CD4-positive, alpha-beta T cell treated with Interleukin-15 for 1 hour (primary cell): ENCODE measurements around the gene PALD1.
"Not testable (repeated sequence)": the region's sequence is repeated elsewhere in the genome, so short reads cannot be mapped to it uniquely, and the experiment has no call there.

Source experiments
- DNase-seq: peaks from one replicate; pipeline ENCODE4 v3.0.0-alpha.2; 2020

PALD1 gene

DNA sequence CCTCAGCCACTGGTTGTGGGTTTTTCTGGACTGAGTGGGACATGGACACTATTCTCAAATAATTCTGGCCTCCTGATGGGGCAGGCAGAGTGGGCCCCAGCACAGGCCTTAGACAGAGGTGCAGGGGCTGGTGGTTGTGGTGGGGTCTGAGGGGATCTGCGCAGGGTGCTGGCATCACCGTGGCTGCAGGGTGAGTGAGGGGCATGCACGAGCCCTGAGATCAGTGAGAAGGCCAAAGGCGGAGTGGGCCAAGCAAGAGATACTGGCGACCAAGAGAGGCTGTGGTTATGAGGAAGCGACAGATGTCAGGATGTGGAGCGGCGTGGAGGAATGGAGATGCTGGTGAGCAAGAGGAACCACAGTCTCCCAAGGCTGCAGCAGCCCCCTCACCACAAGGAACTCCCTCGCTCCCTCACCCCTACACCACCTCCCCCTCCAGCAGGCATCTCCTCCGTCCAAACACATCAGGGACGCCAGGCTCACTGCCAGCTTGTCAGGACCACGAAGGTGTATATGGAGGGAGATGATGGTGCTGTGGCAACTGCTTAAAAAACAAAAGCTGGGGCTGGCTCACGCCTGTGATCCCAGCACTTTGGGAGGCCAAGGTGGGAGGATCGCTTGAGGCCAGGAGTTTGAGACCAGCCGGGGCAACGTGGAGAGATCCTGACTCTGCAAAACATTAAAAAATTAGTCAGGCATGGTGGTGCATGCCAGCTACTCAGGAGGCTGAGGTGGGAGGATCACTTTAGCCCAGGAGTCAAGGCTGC is 114.4 kb downstream of the PALD1 start:
- no peak for DNase-seq

DNA sequence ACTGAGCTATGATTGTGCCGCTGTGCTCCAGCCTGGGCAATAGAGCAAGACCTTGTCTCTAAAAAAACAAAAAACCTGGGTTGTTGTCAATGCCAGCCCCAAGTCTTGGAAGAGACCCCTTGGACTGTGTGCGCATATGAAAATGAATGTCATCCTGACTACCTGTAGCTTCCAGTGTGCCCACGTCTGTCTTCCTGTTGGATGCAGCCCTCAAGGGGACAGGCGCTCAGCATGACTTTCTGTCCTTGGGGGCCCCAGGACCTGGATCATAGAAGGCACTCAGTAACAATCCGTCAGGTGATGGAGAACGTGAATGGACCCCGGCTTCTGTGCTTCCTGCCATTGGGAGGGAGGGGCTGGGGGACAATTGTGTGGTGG is 114.9 kb downstream of the PALD1 start:
- DNase-seq, result no peak

DNA sequence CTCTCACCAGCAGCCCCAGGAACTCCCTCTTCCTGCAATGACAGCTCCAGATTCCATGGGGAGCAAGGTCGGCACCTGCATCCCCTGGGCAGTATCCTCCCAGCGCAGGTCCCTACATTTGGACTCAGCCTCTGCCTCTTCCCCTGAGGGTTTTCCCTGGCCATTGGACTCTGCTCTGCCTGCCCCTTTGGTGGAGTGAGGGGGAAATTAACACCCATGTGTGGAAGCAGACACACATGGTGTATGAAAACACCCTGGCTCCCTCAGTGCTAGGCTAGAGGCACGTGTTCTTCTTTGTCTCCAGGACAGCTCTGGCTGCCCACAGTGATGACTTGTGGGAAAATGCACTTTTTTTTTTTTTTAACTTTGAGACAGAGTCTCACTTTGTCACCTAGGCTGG is 115.6 kb downstream of the PALD1 start:
- no peak for DNase-seq

DNA sequence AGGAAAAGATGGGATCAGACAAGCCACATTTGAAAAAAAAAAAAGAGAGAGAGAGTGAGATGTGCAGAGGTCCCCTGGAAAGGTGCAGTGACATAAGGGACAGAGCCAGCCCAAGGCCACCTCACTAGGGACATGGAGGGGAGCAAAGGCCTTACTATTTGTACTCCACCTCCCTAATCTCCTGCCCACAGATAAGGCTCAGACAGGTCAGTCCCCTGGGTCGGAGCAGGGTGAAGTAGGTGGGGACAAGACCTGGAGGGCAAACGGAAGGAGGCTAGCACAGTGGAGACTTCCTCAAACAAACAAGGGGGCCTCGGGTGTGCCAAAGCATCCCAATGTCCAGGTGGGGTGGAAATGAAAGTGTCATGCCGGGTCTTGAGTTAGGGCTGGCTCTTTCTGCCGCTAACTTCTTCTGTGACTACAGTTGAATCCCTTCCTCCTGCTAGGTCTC is 117.0 kb downstream of the PALD1 start:
- no peak for DNase-seq

DNA sequence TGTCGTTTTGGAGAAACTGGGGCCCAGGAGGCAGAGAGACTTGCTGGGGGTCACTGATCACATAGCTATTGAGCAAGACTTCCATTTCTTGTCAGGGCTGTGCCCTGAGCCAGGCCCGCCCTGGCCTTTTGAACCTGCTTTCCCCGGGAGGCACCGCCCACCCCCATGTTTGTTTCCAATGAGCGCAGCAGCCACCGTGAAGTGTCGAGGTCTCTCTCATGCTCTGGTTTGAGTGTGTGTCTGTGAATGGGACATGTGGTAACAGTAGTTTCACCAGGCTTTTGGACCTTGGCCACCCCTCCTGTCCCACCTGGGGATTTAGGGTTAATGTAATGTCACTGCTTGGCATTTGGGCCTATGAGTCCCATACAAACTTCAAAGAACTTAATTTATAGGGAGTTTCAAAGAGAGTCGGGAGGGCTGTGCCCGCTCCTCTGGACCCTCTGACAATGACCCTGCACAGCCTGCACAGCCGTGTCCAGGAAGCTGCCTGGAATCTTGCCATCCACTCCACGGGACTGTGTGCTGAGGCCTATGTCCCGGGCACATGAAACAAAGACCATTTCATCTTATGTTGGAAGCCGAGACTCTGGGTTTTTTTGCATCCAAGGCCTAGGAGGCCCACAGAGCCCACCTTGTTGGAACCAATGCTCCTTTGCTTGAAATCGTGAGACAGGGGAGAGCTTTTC is 117.7 kb downstream of the PALD1 start:
- DNase-seq, result no peak

DNA sequence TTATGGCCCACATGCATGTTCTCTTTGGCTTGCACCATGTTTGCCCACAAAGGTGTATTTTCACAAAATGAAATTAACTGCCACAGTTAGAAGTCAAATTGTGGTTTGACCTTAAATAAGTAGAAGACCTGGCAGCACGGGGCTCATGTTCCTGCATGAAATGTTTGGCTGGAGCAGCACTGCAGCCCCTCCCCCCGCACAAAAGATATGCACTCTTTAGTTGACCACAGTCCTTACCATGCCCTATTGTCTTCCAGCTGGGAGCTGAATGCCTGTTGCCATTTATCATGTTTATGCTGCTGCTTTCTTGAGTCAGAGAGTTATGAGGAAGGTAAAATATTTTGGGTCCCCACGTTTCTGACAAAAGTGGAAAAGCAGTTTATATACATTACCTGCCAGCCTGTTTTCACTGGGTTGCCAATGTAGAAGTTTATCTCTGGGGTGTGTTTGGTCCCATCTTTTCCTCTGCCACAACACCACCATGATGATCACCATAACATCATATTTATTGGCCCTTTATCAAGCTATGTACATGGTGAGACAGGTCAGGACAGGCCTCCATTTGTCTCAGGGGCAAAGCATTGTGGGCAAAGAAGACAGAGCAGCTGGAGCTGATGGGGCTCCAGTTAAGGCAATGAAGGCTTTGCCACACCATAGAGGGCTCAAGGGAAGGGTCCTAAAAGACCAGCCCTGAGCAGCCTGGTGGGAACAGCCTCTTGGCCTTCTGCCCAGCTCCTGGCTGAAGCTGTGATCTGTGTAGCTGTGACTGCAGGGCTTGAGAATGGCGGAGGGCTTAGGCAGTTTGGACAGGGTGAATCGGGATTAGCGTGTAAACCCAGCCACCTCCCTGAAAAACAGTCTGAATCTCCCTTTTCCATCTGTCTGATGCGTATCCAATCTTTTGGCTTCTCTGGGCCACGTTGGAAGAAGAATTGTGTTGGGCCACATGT is 118.6 kb downstream of the PALD1 start:
- no peak for DNase-seq

DNA sequence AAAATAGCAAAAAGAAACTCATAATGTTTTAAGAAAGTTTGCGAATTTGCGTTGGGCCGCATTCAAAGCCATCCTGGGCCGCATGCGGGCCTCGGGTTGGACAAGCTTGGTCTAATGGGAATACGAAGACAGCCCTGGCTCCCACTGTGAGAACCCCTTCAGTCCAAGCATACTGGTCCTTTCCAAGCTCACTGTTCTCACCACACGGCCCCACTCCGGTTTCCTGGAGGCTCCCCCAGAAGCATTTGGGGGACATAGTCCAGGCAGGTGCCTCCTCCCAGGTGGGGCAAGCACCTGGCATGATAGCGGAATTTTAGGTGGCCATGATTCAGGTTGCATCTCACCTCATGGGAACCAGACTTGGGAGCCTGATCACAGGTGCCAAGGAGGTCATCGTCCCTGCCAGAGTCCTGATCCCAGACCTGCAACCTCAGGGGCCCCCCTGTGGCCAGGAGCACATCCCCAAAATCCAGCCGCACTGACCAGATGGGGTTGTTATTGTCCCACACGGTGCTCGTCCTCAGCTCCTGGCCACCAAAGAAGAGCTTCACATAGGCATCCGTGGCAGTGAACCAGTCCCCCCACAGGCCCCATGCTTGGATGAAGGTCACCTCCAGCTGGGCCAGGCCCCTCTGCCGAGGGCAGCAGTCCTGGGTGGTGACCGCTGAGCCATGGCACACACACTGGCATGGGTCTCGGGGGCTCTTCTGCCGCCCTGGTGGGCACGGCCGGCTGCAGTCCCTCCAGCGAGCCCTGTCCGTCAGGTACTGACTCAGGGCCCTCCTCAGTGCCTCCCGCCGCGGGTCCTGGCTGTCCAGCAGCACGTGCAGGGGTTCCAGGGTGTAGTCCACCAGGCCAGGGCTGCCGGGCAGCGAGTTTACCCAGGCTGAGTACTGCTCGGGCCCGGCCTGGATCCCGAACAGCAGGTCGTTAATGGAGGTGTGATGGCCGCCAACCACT is 119.6 kb downstream of the PALD1 start:
- no peak for DNase-seq

DNA sequence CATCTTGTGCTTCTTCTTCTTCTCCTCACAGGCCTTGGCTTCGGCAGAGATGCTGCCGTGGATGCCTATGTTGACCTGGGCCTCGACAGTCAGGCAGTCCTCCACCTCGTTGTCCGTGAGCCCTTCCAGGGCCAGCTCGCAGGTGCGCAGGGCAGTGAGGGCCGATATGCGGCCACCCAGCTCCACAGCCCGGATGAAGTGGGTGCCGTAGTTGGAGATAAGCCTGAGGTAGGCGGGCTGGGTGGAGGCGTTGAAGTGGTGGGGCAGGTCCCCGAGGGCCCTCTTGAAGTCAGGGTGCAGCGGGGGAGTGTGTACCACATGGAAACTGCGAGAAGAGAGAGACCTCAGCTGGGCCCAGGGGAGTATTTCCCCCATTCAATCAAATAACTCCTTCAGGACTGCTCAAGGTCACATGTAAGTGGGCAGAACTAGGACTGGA is 120.3 kb downstream of the PALD1 start:
- DNase-seq, result no peak

DNA sequence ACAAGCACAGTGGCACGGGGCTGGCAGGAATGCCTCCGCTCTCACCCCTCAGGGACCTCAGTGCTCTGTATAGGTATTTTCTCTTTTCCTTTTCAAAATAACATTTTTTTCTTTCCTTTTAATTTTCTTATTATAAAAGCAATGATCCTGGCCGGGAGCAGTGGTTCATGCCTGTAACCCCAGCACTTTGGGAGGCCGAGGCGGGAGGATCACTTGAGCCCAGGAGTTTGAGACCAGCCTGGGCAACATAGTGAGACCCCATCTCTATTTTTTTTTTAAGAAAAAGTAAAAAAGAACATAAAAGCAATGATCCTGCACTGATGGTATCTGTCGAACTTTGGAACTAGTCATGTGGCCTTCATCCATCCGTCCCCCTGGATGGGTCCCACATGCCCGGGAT is 120.8 kb downstream of the PALD1 start:
- DNase-seq, result no peak

DNA sequence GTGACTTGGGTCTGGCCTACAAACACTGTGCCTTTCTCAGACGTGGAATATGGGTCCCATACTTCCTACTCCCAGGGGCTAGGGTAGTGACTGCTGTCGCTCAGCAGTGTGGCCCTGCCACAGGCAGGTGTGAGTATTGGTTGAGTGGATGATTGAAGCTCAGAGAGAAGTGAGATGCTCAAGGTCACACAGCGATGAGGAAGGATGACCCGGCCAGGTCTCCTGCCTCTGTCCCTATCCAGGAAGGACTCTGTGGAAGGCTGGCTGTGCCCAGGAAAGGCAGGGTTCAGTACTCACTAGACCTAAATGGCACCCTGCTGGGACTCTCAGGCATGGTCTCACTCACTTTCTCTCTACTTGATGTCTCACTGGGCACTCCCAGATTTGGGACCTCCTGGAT is 121.2 kb downstream of the PALD1 start:
- DNase-seq, result no peak

DNA sequence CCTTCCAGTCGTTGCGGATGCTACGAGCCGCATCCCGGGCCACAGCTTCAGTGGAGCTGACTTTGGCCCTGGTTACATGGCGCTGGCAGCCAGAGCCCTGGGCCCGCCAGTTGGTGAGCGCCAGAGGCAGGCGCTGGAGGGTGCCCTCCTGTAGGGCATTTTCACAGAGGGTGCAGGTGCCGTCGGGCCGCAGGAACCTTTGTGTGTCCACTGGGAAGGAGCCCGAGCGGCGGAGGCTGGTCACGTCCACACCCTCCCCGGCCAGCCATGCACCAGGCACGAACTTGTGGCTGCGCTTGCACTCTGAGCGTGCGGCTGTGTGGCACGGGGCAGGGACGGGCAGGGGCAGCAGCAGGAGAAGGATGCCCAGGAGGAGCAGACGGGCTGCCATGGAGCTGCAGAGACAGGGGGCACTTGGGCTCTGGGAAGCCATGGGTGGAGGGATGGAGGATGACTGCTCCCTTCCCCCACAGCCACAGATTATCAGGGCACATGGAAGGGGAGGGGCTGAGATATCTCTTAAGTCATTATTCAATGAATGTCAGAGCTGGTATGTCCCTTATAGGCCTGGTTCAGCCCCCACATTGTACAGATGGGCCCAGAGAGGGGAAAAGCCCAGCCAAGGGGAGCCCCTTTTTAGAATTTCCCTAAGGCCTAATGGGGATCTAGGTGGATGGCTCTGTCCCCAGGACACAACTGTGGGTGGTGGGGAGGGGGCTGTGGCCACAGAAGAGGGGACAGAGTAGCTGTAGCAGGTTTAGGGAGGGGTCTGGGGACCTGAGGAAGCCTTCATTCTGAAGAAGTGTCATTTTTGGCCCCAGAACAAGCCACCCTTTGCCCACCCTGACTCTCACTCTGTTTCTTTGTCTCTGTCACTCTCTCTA is 122.2 kb downstream of the PALD1 start:
- DNase-seq, result no peak

DNA sequence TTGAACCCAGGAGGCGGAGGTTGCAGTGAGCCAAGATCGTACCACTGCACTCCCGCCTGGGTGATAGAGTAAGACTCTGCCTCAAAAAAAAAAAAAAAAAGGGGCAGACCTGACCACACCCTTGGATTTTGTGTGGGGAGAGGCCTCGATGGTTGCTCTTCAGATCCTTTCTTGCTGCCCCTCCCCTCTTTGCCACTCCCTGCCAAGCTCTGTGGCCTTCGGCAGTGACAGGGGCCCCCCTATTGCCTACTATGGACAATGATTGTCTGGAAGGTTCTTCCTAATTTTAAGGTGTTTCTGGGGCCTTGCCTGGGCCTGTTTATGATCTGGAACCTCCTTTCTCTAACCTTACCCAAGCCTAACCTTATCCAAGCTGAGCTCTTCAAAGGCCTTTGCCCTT is 123.2 kb downstream of the PALD1 start:
- peak; percentile 21 for DNase-seq

DNA sequence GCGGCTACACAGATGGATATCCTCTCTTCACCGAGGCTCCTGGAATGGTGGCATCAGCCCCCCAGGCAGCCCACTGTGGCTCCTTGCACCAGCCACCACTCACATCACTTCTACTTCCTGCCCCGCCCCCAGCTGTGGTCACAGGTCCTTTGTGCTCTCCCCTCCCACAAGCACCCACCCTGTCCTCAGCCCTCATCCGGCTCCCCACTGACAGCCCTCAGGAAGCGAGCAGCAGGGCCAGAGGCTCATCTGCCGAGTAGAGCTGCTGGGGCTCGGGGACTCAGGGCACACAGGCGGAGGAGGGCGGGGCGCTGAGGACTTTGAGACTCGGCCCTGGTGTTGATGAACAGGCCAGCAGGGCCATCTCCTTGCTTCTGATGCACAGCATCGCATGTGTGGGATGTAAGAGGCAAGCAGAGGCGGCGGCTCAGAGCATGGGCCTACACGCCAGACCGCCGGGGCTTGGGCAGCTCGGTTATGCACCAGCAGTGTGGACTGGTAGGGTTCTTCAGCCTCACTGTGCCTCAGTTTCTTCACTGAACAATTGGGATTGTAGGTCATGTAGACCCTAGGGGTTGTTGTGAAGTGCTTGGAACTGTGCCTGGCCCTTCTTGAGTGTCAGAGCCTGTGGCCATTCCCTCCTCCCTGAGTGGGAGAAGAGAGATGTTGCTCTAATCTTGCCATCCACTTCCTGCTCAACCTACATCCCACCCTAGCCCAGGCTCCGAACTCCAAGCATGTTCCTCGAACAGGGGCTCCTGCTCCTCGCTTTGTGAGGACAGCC is 124.3 kb downstream of the PALD1 start, which contains the start of gene PRF1:
PRF1 (minus strand) TSS at position 77 of the 784 bp plus-strand sequence. CDS start 1,839 bp downstream, outside the sequence.
- DNase-seq, result peak; percentile 86

DNA sequence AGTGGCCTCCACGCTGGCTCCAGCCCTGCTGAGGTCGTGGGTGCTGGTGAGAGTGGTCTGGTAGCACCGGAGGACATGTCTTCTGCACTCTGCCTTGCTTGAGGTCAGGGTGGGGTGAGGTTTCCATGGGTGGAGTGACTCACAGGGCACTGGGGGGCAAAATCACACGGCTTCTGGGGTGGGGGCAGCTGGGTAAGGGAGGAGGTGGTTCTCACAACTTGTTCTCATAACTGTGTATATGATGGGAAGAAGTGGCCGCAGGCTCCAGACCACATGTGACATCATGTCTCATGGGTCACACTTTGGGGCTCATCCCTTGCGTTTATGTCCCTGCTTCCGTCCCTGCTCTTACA is 124.9 kb downstream of the PALD1 start:
- peak; percentile 83 for DNase-seq

DNA sequence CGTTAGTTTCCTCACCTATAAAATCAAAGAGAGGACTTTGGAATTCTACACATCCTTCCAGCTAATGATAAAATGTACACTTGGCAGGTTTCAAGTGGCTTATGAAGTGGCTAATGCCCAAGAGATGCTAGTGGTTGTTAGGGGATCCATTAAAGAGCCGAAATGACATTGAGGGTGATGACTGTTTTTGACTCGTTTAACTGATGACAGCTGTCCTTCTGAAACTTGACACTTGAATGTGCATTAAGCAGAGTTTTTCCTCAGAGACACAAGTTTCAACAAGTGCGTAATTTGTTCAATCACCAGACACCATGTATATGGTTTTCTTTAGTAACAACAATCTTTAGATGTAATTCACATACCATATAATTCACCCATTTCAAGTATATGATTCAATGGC is 125.5 kb downstream of the PALD1 start:
- no peak for DNase-seq

DNA sequence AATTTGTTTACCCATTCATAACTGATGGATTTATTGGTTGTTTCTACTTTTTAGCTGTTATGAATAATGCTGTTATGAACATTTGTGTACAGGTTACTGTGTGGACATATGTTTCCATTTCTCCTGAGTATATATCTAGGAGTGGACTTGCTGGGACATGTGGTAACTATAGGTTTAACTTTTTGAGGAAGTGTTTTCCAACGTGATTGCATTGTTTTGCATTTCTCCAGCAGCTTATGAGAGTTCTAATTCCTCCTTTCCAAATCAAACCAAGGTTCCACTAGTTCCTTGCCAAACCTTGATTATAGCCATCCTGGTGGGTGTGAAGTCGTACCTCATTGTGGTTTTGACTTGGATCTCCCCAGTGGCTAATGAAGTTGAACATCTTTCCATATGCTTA is 126.6 kb downstream of the PALD1 start:
- no peak for DNase-seq

DNA sequence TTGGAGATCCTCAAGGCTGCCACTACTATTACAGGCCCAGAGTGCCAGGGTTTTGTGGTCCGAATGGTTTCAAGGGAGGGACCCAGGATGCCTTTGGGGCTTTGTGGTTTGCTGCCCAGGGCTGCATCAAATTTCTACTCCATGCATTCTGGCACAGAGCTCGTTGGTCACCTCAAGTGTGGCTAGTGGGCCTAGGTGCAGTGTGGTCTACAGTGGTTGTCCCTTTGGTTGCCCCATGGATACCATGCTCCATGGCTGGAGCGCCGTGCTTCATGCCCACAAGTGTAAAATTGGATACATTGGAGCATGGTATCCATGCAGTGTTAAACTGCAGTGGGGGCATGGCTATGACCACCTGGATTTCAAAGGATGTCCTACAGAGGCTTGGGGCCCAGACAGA is 129.4 kb downstream of the PALD1 start:
- no peak for DNase-seq

DNA sequence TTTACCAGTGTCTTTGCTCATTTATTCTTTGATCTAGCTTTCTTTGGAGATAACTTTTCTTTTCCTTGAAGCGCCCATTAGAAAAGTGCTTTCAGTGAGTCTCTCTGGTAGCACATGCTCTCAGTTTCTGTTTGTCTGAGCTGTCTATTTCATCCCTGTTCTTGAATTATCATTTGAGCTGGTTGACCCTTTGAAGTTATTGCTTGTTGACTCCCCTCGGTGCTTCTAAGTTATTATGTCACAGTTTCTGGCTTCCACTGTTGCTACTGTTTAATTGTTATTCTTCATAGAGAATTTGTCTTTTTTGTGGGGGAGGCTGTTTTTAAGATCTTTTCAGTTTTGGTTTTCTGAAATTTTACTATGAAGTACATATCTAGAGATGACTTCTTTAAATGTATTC is 135.4 kb downstream of the PALD1 start:
- no peak for DNase-seq

DNA sequence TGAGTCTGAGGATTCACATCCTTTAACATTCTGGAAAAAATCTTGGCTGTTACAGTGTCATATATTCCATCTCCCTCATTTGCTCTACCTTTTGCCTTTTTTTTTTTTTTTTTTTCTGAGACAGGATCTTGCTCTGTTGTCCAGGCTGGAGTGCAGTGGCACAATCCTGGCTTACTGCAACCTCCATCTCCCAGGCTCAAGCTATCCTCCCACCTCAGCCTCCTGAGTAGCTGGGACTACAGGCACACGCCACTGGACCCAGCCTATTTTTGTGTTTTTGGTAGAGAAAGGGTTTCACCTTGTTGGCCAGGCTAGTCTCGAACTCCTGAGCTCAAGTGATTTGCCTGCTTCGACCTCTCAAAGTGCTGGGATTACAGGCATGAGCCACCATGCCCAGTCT is 135.8 kb downstream of the PALD1 start:
- not testable (repeated sequence) for DNase-seq

DNA sequence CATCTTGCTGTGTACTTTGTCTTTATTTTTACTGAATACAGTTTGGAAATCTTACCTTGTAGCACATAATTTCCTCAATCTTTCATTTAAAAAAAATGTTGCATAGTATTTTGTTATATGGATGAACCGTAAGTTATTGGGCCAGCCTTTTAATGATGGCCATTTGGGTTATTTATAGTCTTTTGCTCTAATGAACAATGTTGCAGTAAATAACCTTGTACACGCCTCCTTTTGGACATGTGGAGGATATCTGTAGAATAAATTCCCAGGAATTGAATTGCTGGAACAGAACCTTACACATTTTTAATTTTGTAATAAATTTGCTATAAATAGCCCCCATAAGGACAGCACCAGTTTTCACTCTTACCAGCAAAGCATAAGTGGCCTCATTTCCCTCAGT is 136.6 kb downstream of the PALD1 start:
- DNase-seq, result no peak
